HepG2 (cell line): ENCODE results near the gene POFUT1. TPM values are rescaled to one million over a fixed set of nuclear protein-coding genes. Genes with fewer than 3 reads are reported as not detected.

Experiments used
- ATAC-seq: fragments of 200-7000 bp; cut with Tn5 transposase; 3 replicates; pipeline ENCODE4 v1.9.1; 2020; ENCODE audit warnings: mild to moderate bottlenecking, moderate library complexity
- BruUV-seq: library from RNA; stranded (reverse); fragments of 400-500 nt; replicated peaks from 2 replicates; lab custom pipeline; 2021; lab: Mats Ljungman, UMichigan
- CTCF ChIA-PET: fragments of 300-600 bp; formaldehyde crosslinking; extraction: SDS; loops from one replicate; lab custom pipeline; 2021; ENCODE audit warnings: low total read pairs, inconsistent platforms, low intra/inter-chr PET ratio; lab: Yijun Ruan, JAX
- POLR2A ChIA-PET: fragments of 350-600 bp; sonication (Branson Sonifier 250); formaldehyde crosslinking; loops from one replicate; lab custom pipeline; 2020; ENCODE audit warnings: antibody characterized with exemption, inconsistent platforms; lab: Yijun Ruan, JAX
- DNase-seq: peaks from one replicate; pipeline ENCODE4 v3.0.0-alpha.2; 2015; ENCODE audit warnings: low spot score
- FAIRE-seq: peaks from 3 replicates; lab custom pipeline; 2011; peaks lifted over from hg19 to GRCh38; lab: Jason Lieb, UNC
- H2AFZ ChIP-seq: one replicate; pipeline ENCODE4 v1.6.1; 2011; ENCODE audit warnings: low read length, inconsistent platforms
- H3K27ac ChIP-seq: fragments of 300-600 bp; 3 replicates; pipeline ENCODE4 v1.8.0; 2011; ENCODE audit warnings: mixed run types, mild to moderate bottlenecking, mixed read lengths, low read length, inconsistent platforms; ENCODE audit not compliant: insufficient read depth; ENCODE audit errors: extremely low read length
- H3K27me3 ChIP-seq, 2 experiments: fragments of 200-600 bp in 1 of 2; 2 replicates in 1 of 2; 3 replicates in 1 of 2; pipeline versions ENCODE4 v1.6.0 to v1.8.0; 2011; ENCODE audit warnings: low read length in 2 of 2, mild to moderate bottlenecking in 2 of 2, moderate library complexity in 2 of 2, inconsistent platforms in 1 of 2; ENCODE audit not compliant: insufficient read depth in 2 of 2, control insufficient read depth in 1 of 2
- H3K36me3 ChIP-seq, 2 experiments: fragments of 200-600 bp in 1 of 2; replicated peaks in 1 of 2; 2 replicates in 1 of 2; 3 replicates in 1 of 2; pipeline versions ENCODE4 v1.5.1 to v1.8.0; 2011; ENCODE audit warnings: low read length in 2 of 2, inconsistent platforms in 1 of 2; ENCODE audit not compliant: insufficient read depth in 2 of 2, control insufficient read depth in 1 of 2
- H3K4me1 ChIP-seq: 2 replicates; pipeline ENCODE4 v1.5.1; 2012; ENCODE audit warnings: low read length, inconsistent platforms; ENCODE audit not compliant: insufficient read depth
- H3K4me2 ChIP-seq: 2 replicates; pipeline ENCODE4 v1.6.0; 2011; ENCODE audit warnings: low read depth, low read length, inconsistent platforms
- H3K4me3 ChIP-seq, 3 experiments: fragments of 200-600 bp in 1 of 3; sonication (generic), shearing (Covaris generic) in 1 of 3; replicated peaks in 1 of 3; 2 replicates each; pipeline ENCODE4 v1.5.1; 2011 to 2016; ENCODE audit warnings: low read length in 3 of 3, inconsistent platforms in 2 of 3, low read depth in 2 of 3, mild to moderate bottlenecking in 2 of 3, control low read depth in 1 of 3, mixed read lengths in 1 of 3; ENCODE audit not compliant: insufficient read depth in 1 of 3
- H3K79me2 ChIP-seq: one replicate; pipeline ENCODE4 v1.6.1; 2011; ENCODE audit warnings: low read length, inconsistent platforms; ENCODE audit not compliant: insufficient read depth
- H3K9ac ChIP-seq: 2 replicates; pipeline ENCODE4 v1.6.0; 2011; ENCODE audit warnings: mild to moderate bottlenecking, low read depth, low read length, inconsistent platforms; ENCODE audit not compliant: insufficient read depth
- H3K9me3 ChIP-seq: 2 replicates; pipeline ENCODE4 v1.5.1; 2012; ENCODE audit warnings: mild to moderate bottlenecking, low read length
- H4K20me1 ChIP-seq: 2 replicates; pipeline ENCODE4 v1.6.0; 2011; ENCODE audit warnings: inconsistent platforms, mild to moderate bottlenecking, low read length, moderate library complexity; ENCODE audit not compliant: insufficient read depth
- HNF4A ChIP-seq: sonication (generic); formaldehyde crosslinking; IDR thresholded peaks from 2 replicates; pipeline ENCODE4 v1.4.0; 2020; ENCODE audit warnings: missing genetic modification reagents
- KLF16 ChIP-seq, 2 experiments: sonication (generic) in 1 of 2; formaldehyde crosslinking in 1 of 2; IDR thresholded peaks; 2 replicates each; pipeline versions ENCODE4 v1.6.1 to v1.8.0; 2016 to 2023; ENCODE audit warnings: missing genetic modification reagents in 2 of 2, missing compliant biosample characterization in 1 of 2
- MTA1 ChIP-seq: sonication (generic); formaldehyde crosslinking; IDR thresholded peaks from 2 replicates; pipeline ENCODE4 v1.4.0; 2020; ENCODE audit warnings: missing genetic modification reagents, mild to moderate bottlenecking, borderline replicate concordance
- WGBS: methylation state at CpG from one replicate; pipeline ENCODE4 v1.1.6; 2017; ENCODE audit warnings: low lambda C conversion rate; 5-methylcytosine and 5-hydroxymethylcytosine counted together
- in situ Hi-C: cut with HindIII; loops from 2 replicates; pipeline ENCODE4 v1.10.0; 2017; ENCODE audit warnings: low pct_unique_long_range_greater_than_20kb; ENCODE audit not compliant: extremely low pct_ligation_motif_present
- intact Hi-C: fragments of 100-400 bp; cut with micrococcal nuclease; formaldehyde crosslinking; loops from one replicate; pipeline ENCODE4 v1.10.0; 2022; ENCODE audit not compliant: unreplicated experiment
- polyA plus RNA-seq, 8 experiments: library from polyadenylated mRNA; depleted of rRNA in 3 of 8; stranded (reverse) in 7 of 8; unstranded in 1 of 8; fragments of >200 nt; fragmentation: Illumina TruSeq in 4 of 8; extraction: Trizol in 4 of 8; gene quantifications; 2 replicates each; pipeline versions ENCODE4 v1.2.1 to v1.2.3, GENCODE V29; 2011 to 2016; ENCODE audit warnings: low read depth in 4 of 8, missing spikeins in 1 of 8, mixed read lengths in 1 of 8; ENCODE audit not compliant: insufficient read depth in 1 of 8
- total RNA-seq, 5 experiments: library from RNA; depleted of rRNA; stranded (reverse); fragments of >200 nt; fragmentation: Illumina TruSeq; extraction: Trizol; gene quantifications; 2 replicates each; pipeline ENCODE4 v1.2.3, GENCODE V29; 2016; ENCODE audit warnings: low read depth in 1 of 5
- TF ChIP-seq, protein P1 (sequence below): sonication (generic); formaldehyde crosslinking; IDR thresholded peaks from one replicate; pipeline ENCODE4 v1.5.1; 2020; ENCODE audit warnings: mild to moderate bottlenecking, missing genetic modification reagents; ENCODE audit errors: not compliant biosample characterization
- TF ChIP-seq, protein P2 (sequence below), 2 experiments: sonication (generic) in 1 of 2; formaldehyde crosslinking in 1 of 2; IDR thresholded peaks; 2 replicates each; pipeline versions ENCODE4 v1.5.1 to v1.6.1; 2011 to 2020; ENCODE audit warnings: borderline replicate concordance in 1 of 2, low read depth in 1 of 2, low read length in 1 of 2, mild to moderate bottlenecking in 1 of 2, missing genetic modification reagents in 1 of 2, moderate library complexity in 1 of 2
- TF ChIP-seq, protein P3 (sequence below): sonication (generic); formaldehyde crosslinking; IDR thresholded peaks from 2 replicates; pipeline ENCODE4 v1.9.0; 2021; ENCODE audit warnings: mild to moderate bottlenecking, missing genetic modification reagents

Gene POFUT1
- total and polyA plus RNA-seq, 2 of the 13 experiments (the other 11 are each of a cell fraction or from before 2014, with no cell fraction given) = 35.5 to 58.3 TPM

DNA sequence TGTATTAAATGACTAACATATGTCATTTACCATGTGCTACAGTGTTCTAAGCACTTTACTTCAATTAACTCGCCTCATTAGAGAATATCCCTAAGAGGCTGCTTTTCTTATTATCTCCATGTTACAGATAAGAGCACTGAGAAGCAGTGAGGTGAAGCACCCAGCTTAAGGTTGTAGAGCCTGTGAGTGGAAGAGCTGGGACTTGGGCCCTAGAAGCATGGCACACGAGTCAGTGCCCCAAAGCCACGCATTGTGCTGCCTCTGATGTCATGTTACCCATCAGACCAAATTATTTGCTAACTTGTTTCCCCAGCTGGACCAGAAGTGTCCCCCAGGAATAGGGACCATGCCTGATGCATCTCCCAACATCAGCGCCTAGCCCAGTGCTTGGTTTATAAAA, 34.1 kb downstream of the POFUT1 start:
- no peaks in the 10 kb centered on the region; a peak in 1 of 5 replicates for H3K36me3 ChIP-seq
- in situ Hi-C loops (no loop called here), intact Hi-C loops (loop anchor here (5.0 kb wide), 1 partner anchor 45 kb away; no protein-coding TSS in a partner anchor)
- no peak overlapping the region for H2AFZ ChIP-seq
- ATAC-seq = no peak
- no peaks in the 10 kb centered on the region for H3K9me3 ChIP-seq
- no peak overlapping the region for H3K4me3 ChIP-seq
- no peak for DNase-seq
- H3K9ac ChIP-seq = no peak overlapping the region
- no peak overlapping the region for H3K27ac ChIP-seq
- no TSS peak for BruUV-seq
- peaks cover 44% of the 10 kb centered on the region for H3K4me1 ChIP-seq
- H3K27me3 ChIP-seq = no peaks in the 10 kb centered on the region
- ChIA-PET POLR2A (interaction anchor here (0.8 kb wide), 1 partner anchor 48 kb away, joined by 3 read pairs; no protein-coding TSS in a partner anchor), CTCF (no interaction called here)
- no peaks in the 10 kb centered on the region for H3K79me2 ChIP-seq
- 66% methylated on average over 4 of the region's 4 CpGs for WGBS
- H3K4me2 ChIP-seq = no peak overlapping the region
- FAIRE-seq = no peak
- no peaks in the 10 kb centered on the region for H4K20me1 ChIP-seq
- TF ChIP-seq HNF4A (no peak), KLF16 (CRISPR knock-in tag; IDR thresholded peaks at IDR 0.05) (no peak), MTA1 (0 out of 2 replicates have a peak, but pooled peaks have one; percentile 32)
- TF ChIP-seq, protein P1, sequence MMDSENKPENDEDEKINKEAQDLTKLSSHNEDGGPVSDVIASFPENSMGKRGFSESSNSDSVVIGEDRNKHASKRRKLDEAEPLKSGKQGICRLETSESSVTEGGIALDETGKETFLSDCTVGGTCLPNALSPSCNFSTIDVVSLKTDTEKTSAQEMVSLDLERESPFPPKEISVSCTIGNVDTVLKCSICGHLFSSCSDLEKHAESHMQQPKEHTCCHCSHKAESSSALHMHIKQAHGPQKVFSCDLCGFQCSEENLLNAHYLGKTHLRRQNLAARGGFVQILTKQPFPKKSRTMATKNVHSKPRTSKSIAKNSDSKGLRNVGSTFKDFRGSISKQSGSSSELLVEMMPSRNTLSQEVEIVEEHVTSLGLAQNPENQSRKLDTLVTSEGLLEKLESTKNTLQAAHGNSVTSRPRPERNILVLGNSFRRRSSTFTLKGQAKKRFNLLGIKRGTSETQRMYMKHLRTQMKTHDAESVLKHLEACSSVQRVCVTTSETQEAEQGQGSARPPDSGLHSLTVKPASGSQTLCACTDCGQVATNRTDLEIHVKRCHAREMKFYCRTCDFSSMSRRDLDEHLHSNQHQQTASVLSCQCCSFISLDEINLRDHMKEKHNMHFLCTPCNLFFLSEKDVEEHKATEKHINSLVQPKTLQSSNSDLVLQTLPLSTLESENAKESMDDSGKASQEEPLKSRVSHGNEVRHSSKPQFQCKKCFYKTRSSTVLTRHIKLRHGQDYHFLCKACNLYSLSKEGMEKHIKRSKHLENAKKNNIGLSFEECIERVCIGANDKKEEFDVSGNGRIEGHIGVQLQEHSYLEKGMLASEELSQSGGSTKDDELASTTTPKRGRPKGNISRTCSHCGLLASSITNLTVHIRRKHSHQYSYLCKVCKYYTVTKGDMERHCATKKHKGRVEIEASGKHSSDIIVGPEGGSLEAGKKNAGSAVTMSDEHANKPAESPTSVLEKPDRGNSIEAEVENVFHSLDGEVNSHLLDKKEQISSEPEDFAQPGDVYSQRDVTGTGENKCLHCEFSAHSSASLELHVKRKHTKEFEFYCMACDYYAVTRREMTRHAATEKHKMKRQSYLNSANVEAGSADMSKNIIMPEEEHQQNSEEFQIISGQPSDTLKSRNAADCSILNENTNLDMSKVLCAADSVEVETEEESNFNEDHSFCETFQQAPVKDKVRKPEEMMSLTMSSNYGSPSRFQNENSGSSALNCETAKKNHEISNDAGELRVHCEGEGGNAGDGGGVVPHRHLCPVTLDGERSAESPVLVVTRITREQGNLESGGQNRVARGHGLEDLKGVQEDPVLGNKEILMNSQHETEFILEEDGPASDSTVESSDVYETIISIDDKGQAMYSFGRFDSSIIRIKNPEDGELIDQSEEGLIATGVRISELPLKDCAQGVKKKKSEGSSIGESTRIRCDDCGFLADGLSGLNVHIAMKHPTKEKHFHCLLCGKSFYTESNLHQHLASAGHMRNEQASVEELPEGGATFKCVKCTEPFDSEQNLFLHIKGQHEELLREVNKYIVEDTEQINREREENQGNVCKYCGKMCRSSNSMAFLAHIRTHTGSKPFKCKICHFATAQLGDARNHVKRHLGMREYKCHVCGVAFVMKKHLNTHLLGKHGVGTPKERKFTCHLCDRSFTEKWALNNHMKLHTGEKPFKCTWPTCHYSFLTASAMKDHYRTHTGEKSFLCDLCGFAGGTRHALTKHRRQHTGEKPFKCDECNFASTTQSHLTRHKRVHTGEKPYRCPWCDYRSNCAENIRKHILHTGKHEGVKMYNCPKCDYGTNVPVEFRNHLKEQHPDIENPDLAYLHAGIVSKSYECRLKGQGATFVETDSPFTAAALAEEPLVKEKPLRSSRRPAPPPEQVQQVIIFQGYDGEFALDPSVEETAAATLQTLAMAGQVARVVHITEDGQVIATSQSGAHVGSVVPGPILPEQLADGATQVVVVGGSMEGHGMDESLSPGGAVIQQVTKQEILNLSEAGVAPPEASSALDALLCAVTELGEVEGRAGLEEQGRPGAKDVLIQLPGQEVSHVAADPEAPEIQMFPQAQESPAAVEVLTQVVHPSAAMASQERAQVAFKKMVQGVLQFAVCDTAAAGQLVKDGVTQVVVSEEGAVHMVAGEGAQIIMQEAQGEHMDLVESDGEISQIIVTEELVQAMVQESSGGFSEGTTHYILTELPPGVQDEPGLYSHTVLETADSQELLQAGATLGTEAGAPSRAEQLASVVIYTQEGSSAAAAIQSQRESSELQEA (CRISPR knock-in tag) = peak; percentile 24
- TF ChIP-seq, protein P2, sequence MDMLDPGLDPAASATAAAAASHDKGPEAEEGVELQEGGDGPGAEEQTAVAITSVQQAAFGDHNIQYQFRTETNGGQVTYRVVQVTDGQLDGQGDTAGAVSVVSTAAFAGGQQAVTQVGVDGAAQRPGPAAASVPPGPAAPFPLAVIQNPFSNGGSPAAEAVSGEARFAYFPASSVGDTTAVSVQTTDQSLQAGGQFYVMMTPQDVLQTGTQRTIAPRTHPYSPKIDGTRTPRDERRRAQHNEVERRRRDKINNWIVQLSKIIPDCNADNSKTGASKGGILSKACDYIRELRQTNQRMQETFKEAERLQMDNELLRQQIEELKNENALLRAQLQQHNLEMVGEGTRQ (IDR thresholded peaks at IDR 0.05; ENCODE audit: low read depth, low read length) = no peak
- TF ChIP-seq, protein P2 (CRISPR knock-in tag; IDR thresholded peaks at IDR 0.05; ENCODE audit: borderline replicate concordance) = no peak
- TF ChIP-seq, protein P3, sequence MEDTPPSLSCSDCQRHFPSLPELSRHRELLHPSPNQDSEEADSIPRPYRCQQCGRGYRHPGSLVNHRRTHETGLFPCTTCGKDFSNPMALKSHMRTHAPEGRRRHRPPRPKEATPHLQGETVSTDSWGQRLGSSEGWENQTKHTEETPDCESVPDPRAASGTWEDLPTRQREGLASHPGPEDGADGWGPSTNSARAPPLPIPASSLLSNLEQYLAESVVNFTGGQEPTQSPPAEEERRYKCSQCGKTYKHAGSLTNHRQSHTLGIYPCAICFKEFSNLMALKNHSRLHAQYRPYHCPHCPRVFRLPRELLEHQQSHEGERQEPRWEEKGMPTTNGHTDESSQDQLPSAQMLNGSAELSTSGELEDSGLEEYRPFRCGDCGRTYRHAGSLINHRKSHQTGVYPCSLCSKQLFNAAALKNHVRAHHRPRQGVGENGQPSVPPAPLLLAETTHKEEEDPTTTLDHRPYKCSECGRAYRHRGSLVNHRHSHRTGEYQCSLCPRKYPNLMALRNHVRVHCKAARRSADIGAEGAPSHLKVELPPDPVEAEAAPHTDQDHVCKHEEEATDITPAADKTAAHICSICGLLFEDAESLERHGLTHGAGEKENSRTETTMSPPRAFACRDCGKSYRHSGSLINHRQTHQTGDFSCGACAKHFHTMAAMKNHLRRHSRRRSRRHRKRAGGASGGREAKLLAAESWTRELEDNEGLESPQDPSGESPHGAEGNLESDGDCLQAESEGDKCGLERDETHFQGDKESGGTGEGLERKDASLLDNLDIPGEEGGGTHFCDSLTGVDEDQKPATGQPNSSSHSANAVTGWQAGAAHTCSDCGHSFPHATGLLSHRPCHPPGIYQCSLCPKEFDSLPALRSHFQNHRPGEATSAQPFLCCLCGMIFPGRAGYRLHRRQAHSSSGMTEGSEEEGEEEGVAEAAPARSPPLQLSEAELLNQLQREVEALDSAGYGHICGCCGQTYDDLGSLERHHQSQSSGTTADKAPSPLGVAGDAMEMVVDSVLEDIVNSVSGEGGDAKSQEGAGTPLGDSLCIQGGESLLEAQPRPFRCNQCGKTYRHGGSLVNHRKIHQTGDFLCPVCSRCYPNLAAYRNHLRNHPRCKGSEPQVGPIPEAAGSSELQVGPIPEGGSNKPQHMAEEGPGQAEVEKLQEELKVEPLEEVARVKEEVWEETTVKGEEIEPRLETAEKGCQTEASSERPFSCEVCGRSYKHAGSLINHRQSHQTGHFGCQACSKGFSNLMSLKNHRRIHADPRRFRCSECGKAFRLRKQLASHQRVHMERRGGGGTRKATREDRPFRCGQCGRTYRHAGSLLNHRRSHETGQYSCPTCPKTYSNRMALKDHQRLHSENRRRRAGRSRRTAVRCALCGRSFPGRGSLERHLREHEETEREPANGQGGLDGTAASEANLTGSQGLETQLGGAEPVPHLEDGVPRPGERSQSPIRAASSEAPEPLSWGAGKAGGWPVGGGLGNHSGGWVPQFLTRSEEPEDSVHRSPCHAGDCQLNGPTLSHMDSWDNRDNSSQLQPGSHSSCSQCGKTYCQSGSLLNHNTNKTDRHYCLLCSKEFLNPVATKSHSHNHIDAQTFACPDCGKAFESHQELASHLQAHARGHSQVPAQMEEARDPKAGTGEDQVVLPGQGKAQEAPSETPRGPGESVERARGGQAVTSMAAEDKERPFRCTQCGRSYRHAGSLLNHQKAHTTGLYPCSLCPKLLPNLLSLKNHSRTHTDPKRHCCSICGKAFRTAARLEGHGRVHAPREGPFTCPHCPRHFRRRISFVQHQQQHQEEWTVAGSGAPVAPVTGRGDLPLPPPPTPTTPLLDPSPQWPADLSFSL (CRISPR knock-in tag) = no peak
